Measurements from ENCODE around the gene ABCB1.
"Not testable (repeated sequence)": the region's sequence is repeated elsewhere in the genome, so short reads cannot be mapped to it uniquely, and the experiment has no call there.

ABCB1 gene

DNA sequence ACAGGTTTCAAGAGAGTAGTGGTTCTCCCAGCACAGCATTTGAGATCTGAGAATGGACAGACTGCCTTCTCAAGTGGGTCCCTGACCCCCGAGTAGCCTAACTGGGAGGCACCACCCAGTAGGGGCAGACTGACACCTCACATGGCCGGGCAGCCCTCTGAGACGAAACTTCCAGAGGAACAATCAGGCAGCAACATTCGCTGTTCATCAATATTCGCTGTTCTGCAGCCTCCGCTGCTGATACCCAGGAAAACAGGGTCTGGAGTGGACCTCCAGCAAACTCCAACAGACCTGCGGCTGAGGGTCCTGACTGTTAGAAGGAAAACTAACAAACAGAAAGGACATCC, 135.2 kb downstream of the ABCB1 start:
- DNase-seq, result not testable (repeated sequence)

DNA sequence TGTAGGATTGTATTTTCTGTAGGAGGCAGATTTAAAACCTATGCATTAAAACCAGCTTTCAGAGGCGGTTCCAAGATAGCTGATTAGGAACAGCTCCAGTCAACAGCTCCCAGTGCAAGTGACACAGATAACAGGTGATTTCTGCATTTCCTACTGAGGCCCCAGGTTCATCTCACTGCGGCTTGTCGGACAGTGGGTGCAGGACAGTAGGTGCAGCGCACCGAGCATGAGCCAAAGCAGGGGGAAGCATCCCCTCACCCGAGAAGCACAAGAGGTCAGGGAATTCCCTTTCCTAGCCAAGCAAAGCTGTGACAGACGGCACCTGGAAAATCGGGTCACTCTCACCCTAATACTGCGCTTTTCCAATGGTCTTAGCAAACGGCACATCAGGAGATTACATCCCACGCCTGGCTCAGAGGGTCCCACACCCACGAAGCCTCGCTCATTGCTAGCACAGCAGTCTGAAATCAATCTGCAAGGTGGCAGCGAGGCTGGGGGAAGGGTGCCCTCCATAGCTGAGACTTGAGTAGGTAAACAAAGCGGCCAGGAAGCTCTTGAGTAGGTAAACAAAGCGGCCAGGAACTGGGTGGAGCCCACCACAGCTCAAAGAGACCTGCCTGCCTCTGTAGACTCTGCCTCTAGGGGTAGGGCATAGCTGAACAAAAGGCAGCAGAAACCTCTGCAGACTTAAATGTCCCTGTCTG, 135.7 kb downstream of the ABCB1 start:
- not testable (repeated sequence) for DNase-seq

DNA sequence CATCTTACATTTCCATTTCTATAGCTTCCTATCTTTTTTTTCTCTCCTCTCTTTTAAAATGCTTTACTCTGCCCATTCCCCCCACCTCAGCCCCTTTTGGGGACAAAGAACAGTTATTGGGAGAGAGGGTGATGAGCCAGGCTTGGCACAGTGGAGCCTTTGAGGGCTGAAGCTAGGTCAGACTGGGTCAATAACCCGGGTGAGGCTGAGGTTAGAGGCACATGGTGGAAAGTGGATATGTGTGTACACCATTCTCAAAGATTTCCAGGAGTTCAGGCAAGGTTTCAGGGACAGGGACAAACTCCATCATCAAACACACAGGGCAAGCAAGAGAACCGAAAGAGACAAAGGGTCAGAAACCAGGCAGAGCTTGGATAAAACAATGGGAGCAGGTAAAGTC, 136.7 kb downstream of the ABCB1 start:
- DNase-seq, result no peak

DNA sequence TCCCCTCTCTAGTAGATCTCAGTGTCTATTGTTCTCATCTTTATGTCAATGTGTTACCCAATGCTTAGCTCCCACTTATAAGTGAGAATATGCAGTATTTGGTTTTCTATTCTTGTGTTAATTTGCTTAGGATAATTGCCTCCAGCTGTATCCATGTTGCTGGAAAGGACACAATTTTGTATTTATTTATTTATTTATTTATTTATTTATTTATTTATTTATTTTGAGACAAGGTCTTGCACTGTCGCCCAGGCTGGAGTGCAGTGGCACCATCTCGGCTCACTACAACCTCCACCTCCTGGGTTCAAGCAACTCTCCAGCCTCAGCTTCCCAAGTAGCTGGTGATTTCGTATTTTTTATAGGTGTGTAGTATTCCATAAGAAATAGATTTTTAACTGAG, 140.2 kb downstream of the ABCB1 start:
- DNase-seq, result not testable (repeated sequence)

DNA sequence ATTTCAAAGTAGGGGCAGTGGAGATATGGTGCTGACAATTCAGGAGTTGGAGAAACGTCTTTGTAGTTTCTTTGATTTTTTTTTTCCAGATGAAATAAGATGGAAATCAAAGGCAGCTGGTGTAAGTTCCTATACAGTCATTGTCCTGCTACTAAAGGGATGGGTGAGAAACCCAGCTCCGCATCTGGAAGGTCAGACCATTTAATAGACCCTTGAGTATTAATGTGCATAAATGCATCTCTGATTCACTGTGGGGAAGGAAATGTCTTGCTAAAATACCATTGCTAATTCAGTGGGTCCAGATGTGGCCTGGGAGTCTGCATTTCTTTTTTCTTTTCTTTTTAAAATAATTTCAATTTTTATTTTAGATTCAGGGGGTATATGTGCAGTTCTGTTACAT, 140.7 kb downstream of the ABCB1 start:
- no peak for DNase-seq

DNA sequence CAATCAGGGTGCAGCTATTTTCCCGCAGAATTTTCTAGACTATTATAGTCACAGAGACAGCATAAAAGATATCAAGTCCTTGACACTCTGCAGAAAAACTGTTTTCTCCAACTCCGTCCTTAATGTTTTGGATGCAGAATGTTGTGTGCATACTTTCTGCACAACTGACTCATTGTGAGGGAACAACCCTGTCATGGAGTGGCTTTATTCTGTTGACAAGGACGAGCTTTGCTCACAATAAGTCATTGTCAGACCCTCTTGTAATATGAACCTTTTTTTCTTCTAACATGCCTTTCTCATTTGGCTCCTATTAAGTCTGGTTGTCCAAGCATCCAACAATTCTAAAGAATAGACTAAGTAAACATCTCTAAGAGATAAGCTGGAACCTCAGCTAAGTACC, 142.5 kb downstream of the ABCB1 start:
- no peak for DNase-seq

DNA sequence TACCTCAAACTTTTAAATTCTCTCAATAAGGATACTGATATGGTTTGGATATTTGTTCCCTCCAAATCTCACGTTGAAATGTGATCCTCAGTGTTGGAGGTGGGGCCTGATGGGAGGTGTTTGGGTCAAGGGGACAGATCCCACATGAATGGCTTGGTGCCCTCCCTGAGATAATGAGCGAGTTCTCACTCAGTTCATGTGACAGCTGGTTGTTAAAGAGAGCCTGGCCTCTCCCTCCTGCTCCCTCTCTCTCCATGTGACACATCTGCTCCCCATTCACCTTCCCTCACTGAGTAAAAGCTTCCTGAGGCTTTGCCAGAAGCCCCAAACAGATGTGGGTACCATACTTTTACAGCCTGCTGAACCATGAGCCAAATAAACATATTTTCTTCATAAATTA, 144.4 kb downstream of the ABCB1 start:
- no peak for DNase-seq
